Erythroblast (primary cell): ENCODE measurements around the gene CYTH2.

Experiments used
- GATA1 ChIP-seq: IDR thresholded peaks from 2 replicates; pipeline ENCODE4 v1.6.1; 2011; ENCODE audit warnings: low read depth, mild to moderate bottlenecking, control low read depth, low read length, moderate library complexity
- POLR2A ChIP-seq: IDR thresholded peaks from 2 replicates; pipeline ENCODE4 v1.6.1; 2011; ENCODE audit warnings: mild to moderate bottlenecking, low read length

- TF ChIP-seq POLR2A (no peak), GATA1 (no peak)
Measured at GRCh38 chr19:48491793-48492123, 22.6 kb downstream of the CYTH2 start.
